ENCODE results near the gene RAD23A. TPM values are rescaled to one million over a fixed set of nuclear protein-coding genes. Genes with fewer than 3 reads are reported as not detected.

The RAD23A gene
- total RNA-seq, 2 donors from 2014 or later, result 53.7 to 94.6 TPM

DNA sequence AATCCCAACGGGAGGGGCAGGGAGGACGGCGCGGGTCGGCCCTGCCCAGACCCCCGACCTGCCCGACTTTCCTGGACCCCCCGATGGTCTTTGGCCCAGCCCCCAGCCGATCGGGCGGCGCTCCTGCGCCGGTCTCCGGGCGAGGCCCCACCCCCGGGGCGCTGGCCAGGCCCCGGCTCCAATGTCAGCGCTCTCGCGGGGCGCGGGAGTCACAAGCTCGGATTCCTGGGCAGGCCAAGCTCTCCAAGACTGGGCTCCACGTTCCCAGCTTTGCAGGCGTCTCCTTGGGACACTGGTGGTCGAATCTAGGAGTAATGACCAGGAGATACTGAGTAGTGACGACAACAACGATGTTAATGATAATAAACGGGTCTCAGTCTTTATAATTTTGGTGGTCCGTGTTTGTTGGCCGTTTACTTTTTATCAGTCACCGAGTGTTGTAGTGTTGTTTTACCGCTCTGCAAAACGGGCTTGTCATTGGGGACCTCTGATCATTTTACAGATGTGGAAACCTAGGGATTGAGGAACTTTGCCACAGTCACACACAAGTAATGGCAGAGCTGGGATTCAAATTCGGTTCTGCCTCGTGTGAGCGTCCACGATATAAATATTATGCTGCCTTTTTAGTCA lies 545 bp downstream of the RAD23A start:
- intact Hi-C loops (cut with DNase I), result no loop called here
- H3K36me3 ChIP-seq (replicated peaks in 1 of 2; ENCODE audit: insufficient read depth in 1 of 2, low read depth in 2 of 2), result peaks cover 8 to 37% of the 10 kb centered on the region in 2 donors
- ATAC-seq (peak; percentile 70), DNase-seq (peak; percentile 69 to 77 (median 73))
- peaks cover 55% of the 10 kb centered on the region for H3K4me1 ChIP-seq
- H3K27me3 ChIP-seq, result no peaks in the 10 kb centered on the region
- H3K9me3 ChIP-seq, result no peaks in the 10 kb centered on the region
- no peak for TF ChIP-seq POLR2A (IDR thresholded peaks at IDR 0.05)
- TF ChIP-seq, protein P1, sequence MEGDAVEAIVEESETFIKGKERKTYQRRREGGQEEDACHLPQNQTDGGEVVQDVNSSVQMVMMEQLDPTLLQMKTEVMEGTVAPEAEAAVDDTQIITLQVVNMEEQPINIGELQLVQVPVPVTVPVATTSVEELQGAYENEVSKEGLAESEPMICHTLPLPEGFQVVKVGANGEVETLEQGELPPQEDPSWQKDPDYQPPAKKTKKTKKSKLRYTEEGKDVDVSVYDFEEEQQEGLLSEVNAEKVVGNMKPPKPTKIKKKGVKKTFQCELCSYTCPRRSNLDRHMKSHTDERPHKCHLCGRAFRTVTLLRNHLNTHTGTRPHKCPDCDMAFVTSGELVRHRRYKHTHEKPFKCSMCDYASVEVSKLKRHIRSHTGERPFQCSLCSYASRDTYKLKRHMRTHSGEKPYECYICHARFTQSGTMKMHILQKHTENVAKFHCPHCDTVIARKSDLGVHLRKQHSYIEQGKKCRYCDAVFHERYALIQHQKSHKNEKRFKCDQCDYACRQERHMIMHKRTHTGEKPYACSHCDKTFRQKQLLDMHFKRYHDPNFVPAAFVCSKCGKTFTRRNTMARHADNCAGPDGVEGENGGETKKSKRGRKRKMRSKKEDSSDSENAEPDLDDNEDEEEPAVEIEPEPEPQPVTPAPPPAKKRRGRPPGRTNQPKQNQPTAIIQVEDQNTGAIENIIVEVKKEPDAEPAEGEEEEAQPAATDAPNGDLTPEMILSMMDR (IDR thresholded peaks at IDR 0.05), result no peak
- peak overlapping the region; percentile 86 to 95 (median 87) for H3K27ac ChIP-seq
- WGBS, 2 donors, result 1% methylated on average over 14 to 31 of the region's 40 CpGs
- peak overlapping the region; percentile 75 to 91 for H3K4me3 ChIP-seq

GRCh38 chr19:12946731-12947496 lies 1.3 kb downstream of the RAD23A start:
- H3K27ac ChIP-seq, result peak overlapping the region in 3 of 4 donors; percentile 86 to 95 (median 88)
- TF ChIP-seq, protein P1 (IDR thresholded peaks at IDR 0.05), result no peak
- no peak for TF ChIP-seq POLR2A (IDR thresholded peaks at IDR 0.05)
- 53 to 61% methylated on average over 14 of the region's 14 CpGs for WGBS, 2 donors
- DNase-seq, result no peak
- H3K36me3 ChIP-seq (replicated peaks in 1 of 2; ENCODE audit: insufficient read depth in 1 of 2, low read depth in 2 of 2), result peaks cover 8 to 33% of the 10 kb centered on the region in 2 donors
- H3K4me3 ChIP-seq, result no peak overlapping the region
- no peak for ATAC-seq
- H3K27me3 ChIP-seq, result no peaks in the 10 kb centered on the region
- peaks cover 48% of the 10 kb centered on the region for H3K4me1 ChIP-seq
- intact Hi-C loops (cut with DNase I), result no loop called here
- H3K9me3 ChIP-seq, result no peaks in the 10 kb centered on the region

- TF ChIP-seq, protein P1 (IDR thresholded peaks at IDR 0.05), result no peak
- TF ChIP-seq POLR2A (IDR thresholded peaks at IDR 0.05), result no peak
- Histone ChIP-seq H3K9me3 (no peaks in the 10 kb centered on the region), H3K27me3 (no peaks in the 10 kb centered on the region), H3K4me3 (no peak overlapping the region), H3K4me1 (peaks cover 38% of the 10 kb centered on the region), H3K36me3 (replicated peaks in 1 of 2; ENCODE audit: insufficient read depth in 1 of 2, low read depth in 2 of 2) (peaks cover 8 to 36% of the 10 kb centered on the region in 2 donors), H3K27ac (no peak overlapping the region)
- 66 to 75% methylated on average over 11 to 26 of the region's 28 CpGs for WGBS, 2 donors
- ATAC-seq, result no peak
- DNase-seq, result no peak
- intact Hi-C loops (cut with DNase I), result no loop called here
Observed at GRCh38 chr19:12947702-12948611, 2.3 kb downstream of the RAD23A start.

GRCh38 chr19:12948612-12949362 lies 3.1 kb downstream of the RAD23A start:
- Histone ChIP-seq H3K27ac (no peak overlapping the region), H3K27me3 (no peaks in the 10 kb centered on the region), H3K4me3 (no peak overlapping the region), H3K9me3 (no peaks in the 10 kb centered on the region), H3K4me1 (peaks cover 35% of the 10 kb centered on the region), H3K36me3 (replicated peaks in 1 of 2; ENCODE audit: insufficient read depth in 1 of 2, low read depth in 2 of 2) (peaks cover 8 to 29% of the 10 kb centered on the region in 2 donors)
- no peak for ATAC-seq
- DNase-seq, result no peak
- WGBS, 2 donors, result 92 to 100% methylated on average over 5 to 30 of the region's 30 CpGs
- intact Hi-C loops (cut with DNase I), result no loop called here
- TF ChIP-seq, protein P1 (IDR thresholded peaks at IDR 0.05), result no peak

All from body of pancreas (tissue), 4 donors.